ENCODE measurements around the gene GTF2A2. TPM values are rescaled to one million over a fixed set of nuclear protein-coding genes. Genes with fewer than 3 reads are reported as not detected.

The GTF2A2 gene
- total RNA-seq, 3 donors from 2014 or later (not counting 1 experiment from before 2014, with no cell fraction given), result 34.7 to 57.4 (median 39.0) TPM

- intact Hi-C loops (cut with micrococcal nuclease), result loop anchor here (1.0 to 5.0 kb wide), 3 partner anchors 32 to 757 kb away; partner anchors contain the start of genes GTF2A2, RNF111 and SLTM
- DNase-seq (peak; percentile 99 to 100), ATAC-seq (peak; percentile 87 to 97 (median 89))
- peak within 1 kb of the TSS; percentile 94 for H3K4me3 Mint-ChIP-seq
- H3K9me3 Mint-ChIP-seq, result no peaks in the 10 kb centered on the region
- peaks cover 34 to 35% of the 10 kb centered on the region in 2 donors for H3K4me1 Mint-ChIP-seq
- H3K36me3 Mint-ChIP-seq, result no peaks in the 10 kb centered on the region
- H3K27me3 ChIP-seq (ENCODE audit: control insufficient read depth, insufficient read depth, low read length), result no peaks in the 10 kb centered on the region
- peak within 1 kb of the TSS; percentile 91 to 98 for H3K27ac Mint-ChIP-seq
- peaks cover 22% of the 10 kb centered on the region for H3K4me1 ChIP-seq (ENCODE audit: control insufficient read depth, insufficient read depth, low read length)
- H3K36me3 ChIP-seq (ENCODE audit: control insufficient read depth, insufficient read depth, low read length), result peaks cover 5% of the 10 kb centered on the region
- H3K4me3 ChIP-seq (ENCODE audit: low read length), result peak within 1 kb of the TSS; percentile 93
- TF ChIP-seq CTCF (IDR thresholded peaks at IDR 0.05), result no peak
- H3K27me3 Mint-ChIP-seq (ENCODE audit: low read depth in 2 of 2), result no peaks in the 10 kb centered on the region
- peak within 1 kb of the TSS; percentile 99 for H3K27ac ChIP-seq (ENCODE audit: low read length)
- WGBS (ENCODE audit: insufficient coverage), result under 1% methylated on average over 76 of the region's 78 CpGs
- no peaks in the 10 kb centered on the region for H3K9me3 ChIP-seq (ENCODE audit: control insufficient read depth, insufficient read depth, low read length)
Measured at GRCh38 chr15:59688782-59689625, 31.7 kb upstream of the GTF2A2 start, which contains the start of gene BNIP2. Gene BNIP2 (minus strand): TSS chr15:59689320. CDS start chr15:59682457, 6,863 bp downstream.

DNA sequence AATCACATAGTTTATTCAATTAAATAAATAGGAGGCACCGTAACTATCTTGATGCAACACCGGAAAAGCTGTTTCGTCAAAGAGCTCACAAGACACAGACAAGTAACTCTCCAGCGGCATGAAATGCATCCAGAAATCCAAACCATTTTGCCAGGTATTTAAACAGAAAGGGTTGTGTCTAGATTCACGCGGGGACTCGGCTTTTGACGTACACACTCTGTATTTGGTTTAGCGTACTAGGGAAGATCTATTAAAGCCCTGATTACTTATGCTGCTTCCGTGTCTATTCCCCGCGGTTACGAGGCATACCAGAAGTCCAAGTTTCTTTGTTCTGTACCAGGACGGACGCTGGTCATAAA is 31.1 kb upstream of the GTF2A2 start:
- TF ChIP-seq CTCF (IDR thresholded peaks at IDR 0.05), result no peak
- peak overlapping the region; percentile 99 for H3K27ac ChIP-seq (ENCODE audit: low read length)
- H3K9me3 ChIP-seq (ENCODE audit: control insufficient read depth, insufficient read depth, low read length), result no peaks in the 10 kb centered on the region
- peaks cover 7% of the 10 kb centered on the region for H3K36me3 ChIP-seq (ENCODE audit: control insufficient read depth, insufficient read depth, low read length)
- ATAC-seq (peak in 1 of 3 donors; percentile 7), DNase-seq (peak; percentile 18 to 77)
- 0% methylated on average over 15 of the region's 15 CpGs for WGBS (ENCODE audit: insufficient coverage)
- peaks cover 22% of the 10 kb centered on the region for H3K4me1 ChIP-seq (ENCODE audit: control insufficient read depth, insufficient read depth, low read length)
- peak overlapping the region; percentile 94 for H3K4me3 Mint-ChIP-seq
- peak overlapping the region; percentile 93 for H3K4me3 ChIP-seq (ENCODE audit: low read length)
- no peaks in the 10 kb centered on the region for H3K27me3 ChIP-seq (ENCODE audit: control insufficient read depth, insufficient read depth, low read length)
- H3K4me1 Mint-ChIP-seq, result peaks cover 36% of the 10 kb centered on the region in 2 donors
- intact Hi-C loops (cut with micrococcal nuclease), result loop anchor here (1.0 to 5.0 kb wide), 3 partner anchors 31 to 756 kb away; partner anchors contain the start of genes GTF2A2, RNF111 and SLTM
- H3K27ac Mint-ChIP-seq, result peak overlapping the region; percentile 91 to 98
- H3K27me3 Mint-ChIP-seq (ENCODE audit: low read depth in 2 of 2), result no peaks in the 10 kb centered on the region
- H3K36me3 Mint-ChIP-seq, result no peaks in the 10 kb centered on the region
- no peaks in the 10 kb centered on the region for H3K9me3 Mint-ChIP-seq

- Mint-ChIP-seq H3K4me3 (peak overlapping the region; percentile 94), H3K4me1 (peaks cover 42% of the 10 kb centered on the region in 2 donors), H3K9me3 (no peaks in the 10 kb centered on the region), H3K36me3 (no peaks in the 10 kb centered on the region), H3K27me3 (ENCODE audit: low read depth in 2 of 2) (no peaks in the 10 kb centered on the region), H3K27ac (peak overlapping the region; percentile 91 to 98)
- no peak for TF ChIP-seq CTCF (IDR thresholded peaks at IDR 0.05)
- WGBS (ENCODE audit: insufficient coverage), result under 1% methylated on average over 5 of the region's 5 CpGs
- H3K27ac ChIP-seq (ENCODE audit: low read length), result peak overlapping the region; percentile 99
- intact Hi-C loops (cut with micrococcal nuclease), result loop anchor here (1.0 to 5.0 kb wide), 3 partner anchors 31 to 756 kb away; partner anchors contain the start of genes GTF2A2, RNF111 and SLTM
- peaks cover 22% of the 10 kb centered on the region for H3K4me1 ChIP-seq (ENCODE audit: control insufficient read depth, insufficient read depth, low read length)
- no peaks in the 10 kb centered on the region for H3K9me3 ChIP-seq (ENCODE audit: control insufficient read depth, insufficient read depth, low read length)
- peak in 1 of 2 donors; percentile 59 for DNase-seq
- ATAC-seq, result peak in 2 of 3 donors; percentile 36 to 50
- H3K27me3 ChIP-seq (ENCODE audit: control insufficient read depth, insufficient read depth, low read length), result no peaks in the 10 kb centered on the region
- H3K36me3 ChIP-seq (ENCODE audit: control insufficient read depth, insufficient read depth, low read length), result peaks cover 11% of the 10 kb centered on the region
- peak overlapping the region; percentile 93 for H3K4me3 ChIP-seq (ENCODE audit: low read length)
Measured at GRCh38 chr15:59687836-59688235, 30.5 kb upstream of the GTF2A2 start.

Measured in natural killer cell (primary cell).